Measurements from ENCODE around the gene TSPAN9.

TSPAN9 gene

GRCh38 chr12:3222306-3222705 is 145.1 kb downstream of the TSPAN9 start:
- no peaks in the 10 kb centered on the region for H3K36me3 ChIP-seq (ENCODE audit: control insufficient read depth in 4 of 4, insufficient read depth in 4 of 4, low read length in 3 of 4)
- ChIA-PET POLR2A (no interaction called here), CTCF (interaction anchor here (1.4 kb wide), 1 partner anchor 15 kb away, joined by 7 read pairs; no protein-coding TSS in a partner anchor)
- no peak for DNase-seq
- peaks cover 0 to 11% (median 0%) of the 10 kb centered on the region in 5 experiments for H3K27me3 ChIP-seq (replicated peaks in 2 of 5; ENCODE audit: control insufficient read depth in 4 of 5, insufficient read depth in 5 of 5, low read length in 4 of 5)
- peaks cover 4 to 37% (median 18%) of the 10 kb centered on the region in 4 experiments for H3K4me1 ChIP-seq (ENCODE audit: control extremely low read depth in 1 of 4, control insufficient read depth in 4 of 4, insufficient read depth in 4 of 4, low read length in 3 of 4)
- no peaks in the 10 kb centered on the region for H3K9me3 ChIP-seq (ENCODE audit: control extremely low read depth in 1 of 5, control insufficient read depth in 4 of 5, insufficient read depth in 2 of 5, low read depth in 1 of 5, low read length in 4 of 5)
- 94% methylated on average over 6 of the region's 6 CpGs for WGBS (ENCODE audit: insufficient coverage)
- H3K27ac ChIP-seq (ENCODE audit: insufficient read depth in 1 of 2, low read depth in 1 of 2, low read length in 2 of 2, poor library complexity in 1 of 2, severe bottlenecking in 2 of 2): no peak overlapping the region
- H3K4me3 ChIP-seq (ENCODE audit: control insufficient read depth in 1 of 7, extremely low read depth in 1 of 7, insufficient read depth in 4 of 7, low read depth in 2 of 7, low read length in 6 of 7): no peak overlapping the region

- CTCF ChIA-PET: no interaction called here
These were observed 145.8 kb downstream of the TSPAN9 start for GRCh38 chr12:3222979-3223378.

GRCh38 chr12:3223601-3224529 is 146.7 kb downstream of the TSPAN9 start:
- WGBS (ENCODE audit: insufficient coverage): 93% methylated on average over 15 of the region's 18 CpGs
- H3K4me1 ChIP-seq (ENCODE audit: control extremely low read depth in 1 of 4, control insufficient read depth in 4 of 4, insufficient read depth in 4 of 4, low read length in 3 of 4): peaks cover 4 to 38% (median 18%) of the 10 kb centered on the region in 4 experiments
- peaks cover 0 to 16% (median 0%) of the 10 kb centered on the region in 5 experiments for H3K27me3 ChIP-seq (replicated peaks in 2 of 5; ENCODE audit: control insufficient read depth in 4 of 5, insufficient read depth in 5 of 5, low read length in 4 of 5)
- H3K4me3 ChIP-seq (ENCODE audit: control insufficient read depth in 1 of 7, extremely low read depth in 1 of 7, insufficient read depth in 4 of 7, low read depth in 2 of 7, low read length in 6 of 7): no peak overlapping the region
- ChIA-PET CTCF (interaction anchor here (0.7 to 1.6 kb wide), 3 partner anchors 11 to 20 kb away, joined by 3 to 5 read pairs (median 5); no protein-coding TSS in a partner anchor), POLR2A (interaction anchor here (1.1 kb wide), 1 partner anchor 52 kb away, joined by 3 read pairs; no protein-coding TSS in a partner anchor)
- H3K36me3 ChIP-seq (ENCODE audit: control insufficient read depth in 4 of 4, insufficient read depth in 4 of 4, low read length in 3 of 4): no peaks in the 10 kb centered on the region
- H3K27ac ChIP-seq (ENCODE audit: insufficient read depth in 1 of 2, low read depth in 1 of 2, low read length in 2 of 2, poor library complexity in 1 of 2, severe bottlenecking in 2 of 2): no peak overlapping the region
- no peak for DNase-seq
- H3K9me3 ChIP-seq (ENCODE audit: control extremely low read depth in 1 of 5, control insufficient read depth in 4 of 5, insufficient read depth in 2 of 5, low read depth in 1 of 5, low read length in 4 of 5): peaks cover 0 to 5% (median 0%) of the 10 kb centered on the region in 5 experiments

More at GRCh38 chr12:3222979-3223378, 145.8 kb downstream of the TSPAN9 start:
- H3K4me3 ChIP-seq (ENCODE audit: control insufficient read depth in 1 of 7, extremely low read depth in 1 of 7, insufficient read depth in 4 of 7, low read depth in 2 of 7, low read length in 6 of 7): no peak overlapping the region
- no peak for DNase-seq
- no peaks in the 10 kb centered on the region for H3K9me3 ChIP-seq (ENCODE audit: control extremely low read depth in 1 of 5, control insufficient read depth in 4 of 5, insufficient read depth in 2 of 5, low read depth in 1 of 5, low read length in 4 of 5)
- H3K4me1 ChIP-seq (ENCODE audit: control extremely low read depth in 1 of 4, control insufficient read depth in 4 of 4, insufficient read depth in 4 of 4, low read length in 3 of 4): peaks cover 4 to 38% (median 18%) of the 10 kb centered on the region in 4 experiments
- no peaks in the 10 kb centered on the region for H3K36me3 ChIP-seq (ENCODE audit: control insufficient read depth in 4 of 4, insufficient read depth in 4 of 4, low read length in 3 of 4)
- H3K27ac ChIP-seq (ENCODE audit: insufficient read depth in 1 of 2, low read depth in 1 of 2, low read length in 2 of 2, poor library complexity in 1 of 2, severe bottlenecking in 2 of 2): no peak overlapping the region
- POLR2A ChIA-PET: no interaction called here
- H3K27me3 ChIP-seq (replicated peaks in 2 of 5; ENCODE audit: control insufficient read depth in 4 of 5, insufficient read depth in 5 of 5, low read length in 4 of 5): peaks cover 0 to 13% (median 0%) of the 10 kb centered on the region in 5 experiments
- 89% methylated on average over 14 of the region's 15 CpGs for WGBS (ENCODE audit: insufficient coverage)

- CTCF ChIA-PET: interaction anchor here (0.7 to 1.6 kb wide), 3 partner anchors 11 to 21 kb away, joined by 3 to 5 read pairs (median 5); no protein-coding TSS in a partner anchor
These were observed 147.3 kb downstream of the TSPAN9 start for GRCh38 chr12:3224530-3224903.

GRCh38 chr12:3225154-3225795 is 148.1 kb downstream of the TSPAN9 start:
- peak; percentile 81 to 96 (median 89) for DNase-seq
- H3K4me1 ChIP-seq (ENCODE audit: control extremely low read depth in 1 of 4, control insufficient read depth in 4 of 4, insufficient read depth in 4 of 4, low read length in 3 of 4): peaks cover 4 to 37% (median 18%) of the 10 kb centered on the region in 4 experiments
- no peak overlapping the region for H3K27ac ChIP-seq (ENCODE audit: insufficient read depth in 1 of 2, low read depth in 1 of 2, low read length in 2 of 2, poor library complexity in 1 of 2, severe bottlenecking in 2 of 2)
- H3K4me3 ChIP-seq (ENCODE audit: control insufficient read depth in 1 of 7, extremely low read depth in 1 of 7, insufficient read depth in 4 of 7, low read depth in 2 of 7, low read length in 6 of 7): peak overlapping the region in 2 of 7 experiments; percentile 10 to 29
- ChIA-PET CTCF (interaction anchor here (0.9 to 1.6 kb wide), 3 partner anchors 22 to 43 kb away, joined by 3 to 5 read pairs (median 3); no protein-coding TSS in a partner anchor), POLR2A (interaction anchor here (0.7 to 1.3 kb wide), 3 partner anchors 12 to 50 kb away, joined by 3 to 5 read pairs (median 3); no protein-coding TSS in a partner anchor)
- whole genome bisulfite sequencing (ENCODE audit: insufficient coverage): 40% methylated on average over 16 of the region's 20 CpGs
- H3K36me3 ChIP-seq (ENCODE audit: control insufficient read depth in 4 of 4, insufficient read depth in 4 of 4, low read length in 3 of 4): no peaks in the 10 kb centered on the region
- H3K27me3 ChIP-seq (replicated peaks in 2 of 5; ENCODE audit: control insufficient read depth in 4 of 5, insufficient read depth in 5 of 5, low read length in 4 of 5): peaks cover 0 to 17% (median 1%) of the 10 kb centered on the region in 5 experiments
- peaks cover 0 to 5% (median 0%) of the 10 kb centered on the region in 5 experiments for H3K9me3 ChIP-seq (ENCODE audit: control extremely low read depth in 1 of 5, control insufficient read depth in 4 of 5, insufficient read depth in 2 of 5, low read depth in 1 of 5, low read length in 4 of 5)

More at GRCh38 chr12:3224530-3224903, 147.3 kb downstream of the TSPAN9 start:
- Histone ChIP-seq H3K27me3 (replicated peaks in 2 of 5; ENCODE audit: control insufficient read depth in 4 of 5, insufficient read depth in 5 of 5, low read length in 4 of 5) (peaks cover 0 to 16% (median 0%) of the 10 kb centered on the region in 5 experiments), H3K4me1 (ENCODE audit: control extremely low read depth in 1 of 4, control insufficient read depth in 4 of 4, insufficient read depth in 4 of 4, low read length in 3 of 4) (peaks cover 4 to 38% (median 18%) of the 10 kb centered on the region in 4 experiments), H3K4me3 (ENCODE audit: control insufficient read depth in 1 of 7, extremely low read depth in 1 of 7, insufficient read depth in 4 of 7, low read depth in 2 of 7, low read length in 6 of 7) (no peak overlapping the region), H3K27ac (ENCODE audit: insufficient read depth in 1 of 2, low read depth in 1 of 2, low read length in 2 of 2, poor library complexity in 1 of 2, severe bottlenecking in 2 of 2) (no peak overlapping the region), H3K36me3 (ENCODE audit: control insufficient read depth in 4 of 4, insufficient read depth in 4 of 4, low read length in 3 of 4) (no peaks in the 10 kb centered on the region), H3K9me3 (ENCODE audit: control extremely low read depth in 1 of 5, control insufficient read depth in 4 of 5, insufficient read depth in 2 of 5, low read depth in 1 of 5, low read length in 4 of 5) (peaks cover 0 to 5% (median 0%) of the 10 kb centered on the region in 5 experiments)
- 90% methylated on average over 19 of the region's 19 CpGs for WGBS (ENCODE audit: insufficient coverage)
- DNase-seq: no peak
- POLR2A ChIA-PET: interaction anchor here (1.1 kb wide), 1 partner anchor 51 kb away, joined by 3 read pairs; no protein-coding TSS in a partner anchor

GRCh38 chr12:3225796-3226180 is 148.6 kb downstream of the TSPAN9 start:
- Histone ChIP-seq H3K36me3 (ENCODE audit: control insufficient read depth in 4 of 4, insufficient read depth in 4 of 4, low read length in 3 of 4) (no peaks in the 10 kb centered on the region), H3K27me3 (replicated peaks in 2 of 5; ENCODE audit: control insufficient read depth in 4 of 5, insufficient read depth in 5 of 5, low read length in 4 of 5) (peaks cover 0 to 17% (median 1%) of the 10 kb centered on the region in 5 experiments), H3K4me3 (ENCODE audit: control insufficient read depth in 1 of 7, extremely low read depth in 1 of 7, insufficient read depth in 4 of 7, low read depth in 2 of 7, low read length in 6 of 7) (peak overlapping the region in 2 of 7 experiments; percentile 10 to 29), H3K9me3 (ENCODE audit: control extremely low read depth in 1 of 5, control insufficient read depth in 4 of 5, insufficient read depth in 2 of 5, low read depth in 1 of 5, low read length in 4 of 5) (peaks cover 0 to 5% (median 0%) of the 10 kb centered on the region in 5 experiments), H3K4me1 (ENCODE audit: control extremely low read depth in 1 of 4, control insufficient read depth in 4 of 4, insufficient read depth in 4 of 4, low read length in 3 of 4) (peaks cover 4 to 33% (median 18%) of the 10 kb centered on the region in 4 experiments), H3K27ac (ENCODE audit: insufficient read depth in 1 of 2, low read depth in 1 of 2, low read length in 2 of 2, poor library complexity in 1 of 2, severe bottlenecking in 2 of 2) (peak overlapping the region in 1 of 2 experiments; percentile 16)
- POLR2A ChIA-PET: interaction anchor here (0.7 to 1.3 kb wide), 3 partner anchors 12 to 50 kb away, joined by 3 to 5 read pairs (median 3); no protein-coding TSS in a partner anchor
- CTCF ChIA-PET: interaction anchor here (0.9 to 1.6 kb wide), 3 partner anchors 22 to 43 kb away, joined by 3 to 5 read pairs (median 3); no protein-coding TSS in a partner anchor
- 42% methylated on average over 2 of the region's 3 CpGs for WGBS (ENCODE audit: insufficient coverage)
- peak in 1 of 3 donors; percentile 58 for DNase-seq

Measured in common myeloid progenitor, CD34-positive (primary cell).